Neural cell (in vitro differentiated cells): Measurements from ENCODE around the gene MRRF. TPM values are rescaled to one million over a fixed set of nuclear protein-coding genes. Genes with fewer than 3 reads are reported as not detected.

Experiments used
- H2AFZ ChIP-seq: fragments of 200-600, 300-800 bp; sonication (generic), shearing (Covaris generic); 2 replicates; pipeline ENCODE4 v1.6.0; 2014; ENCODE audit warnings: low read depth, mild to moderate bottlenecking, antibody characterized with exemption, low read length, moderate library complexity
- H3F3A ChIP-seq: fragments of 200-600 bp; shearing (Covaris generic); 2 replicates; pipeline ENCODE4 v1.6.1; 2016; ENCODE audit warnings: mild to moderate bottlenecking, moderate library complexity, mixed read lengths, antibody characterized with exemption, low read length; ENCODE audit not compliant: insufficient read depth, poor library complexity, severe bottlenecking
- H3K27ac ChIP-seq: fragments of 200-600, 300-800 bp; sonication (generic), shearing (Covaris generic); 2 replicates; pipeline ENCODE4 v1.5.1; 2014; ENCODE audit warnings: mild to moderate bottlenecking, low read length, moderate library complexity
- H3K27me3 ChIP-seq: fragments of 300-800, 200-600 bp; sonication (generic), shearing (Covaris generic); 2 replicates; pipeline ENCODE4 v1.6.0; 2014; ENCODE audit warnings: mild to moderate bottlenecking, low read depth, low read length, moderate library complexity; ENCODE audit not compliant: insufficient read depth
- H3K36me3 ChIP-seq: fragments of 300-800, 200-600 bp; sonication (generic), shearing (Covaris generic); 2 replicates; pipeline ENCODE4 v1.5.1; 2014; ENCODE audit warnings: mild to moderate bottlenecking, antibody characterized with exemption, low read length, moderate library complexity; ENCODE audit not compliant: insufficient read depth
- H3K4me2 ChIP-seq: fragments of 300-800, 200-600 bp; sonication (generic), shearing (Covaris generic); 2 replicates; pipeline ENCODE4 v1.6.0; 2014; ENCODE audit warnings: mild to moderate bottlenecking, low read length
- H3K4me3 ChIP-seq: fragments of 300-800, 200-600 bp; sonication (generic), shearing (Covaris generic); 2 replicates; pipeline ENCODE4 v1.5.1; 2014; ENCODE audit warnings: mild to moderate bottlenecking, low read length, moderate library complexity
- H3K79me2 ChIP-seq: fragments of 200-600 bp; shearing (Covaris generic); replicated peaks from 2 replicates; pipeline ENCODE4 v1.6.0; 2014; ENCODE audit warnings: mild to moderate bottlenecking, low read length, moderate library complexity; ENCODE audit not compliant: insufficient read depth
- H3K9ac ChIP-seq: fragments of 300-800, 200-600 bp; sonication (generic), shearing (Covaris generic); 2 replicates; pipeline ENCODE4 v1.6.1; 2016; ENCODE audit warnings: mild to moderate bottlenecking, low read length, mixed read lengths
- H3K9me2 ChIP-seq: fragments of 200-600 bp; shearing (Covaris generic); 2 replicates; pipeline ENCODE4 v1.6.1; 2016; ENCODE audit warnings: mild to moderate bottlenecking, low read length, mixed read lengths; ENCODE audit not compliant: insufficient read depth
- H3K9me3 ChIP-seq: fragments of 200-600, 300-800 bp; sonication (generic), shearing (Covaris generic); 2 replicates; pipeline ENCODE4 v1.6.1; 2016; ENCODE audit warnings: mild to moderate bottlenecking, mixed run types, low read length, moderate library complexity, mixed read lengths
- H4K20me1 ChIP-seq: fragments of 200-600 bp; shearing (Covaris generic); 2 replicates; pipeline ENCODE4 v1.6.1; 2016; ENCODE audit warnings: mild to moderate bottlenecking, mixed run types; ENCODE audit not compliant: insufficient read depth
- EP300 ChIP-seq: fragments of 450-650 bp; conservative IDR thresholded peaks from 2 replicates; pipeline ENCODE4 v1.6.1; 2014; ENCODE audit warnings: antibody characterized with exemption, mild to moderate bottlenecking, moderate library complexity; ENCODE audit not compliant: poor library complexity, severe bottlenecking
- EZH2 ChIP-seq: fragments of 200-600, 300-800 bp; shearing (Covaris generic), sonication (generic); IDR thresholded peaks from 2 replicates; pipeline ENCODE4 v1.6.1; 2014; ENCODE audit warnings: antibody characterized with exemption, low read length, borderline replicate concordance, mild to moderate bottlenecking; ENCODE audit not compliant: insufficient read depth, poor library complexity, severe bottlenecking
- MXI1 ChIP-seq: fragments of 450-650 bp; conservative IDR thresholded peaks from 2 replicates; pipeline ENCODE4 v1.6.1; 2014; ENCODE audit warnings: antibody characterized with exemption, mild to moderate bottlenecking; ENCODE audit not compliant: poor library complexity, severe bottlenecking
- POLR2AphosphoS5 ChIP-seq: IDR thresholded peaks from 2 replicates; pipeline ENCODE4 v1.6.1; 2012
- RAD21 ChIP-seq: fragments of 450-650 bp; conservative IDR thresholded peaks from 2 replicates; pipeline ENCODE4 v1.6.1; 2014; ENCODE audit warnings: antibody characterized with exemption, mild to moderate bottlenecking, moderate library complexity
- SMC3 ChIP-seq: fragments of 450-650 bp; conservative IDR thresholded peaks from 2 replicates; pipeline ENCODE4 v1.6.1; 2014; ENCODE audit warnings: antibody characterized with exemption, mild to moderate bottlenecking, moderate library complexity; ENCODE audit not compliant: poor library complexity
- TAF1 ChIP-seq: IDR thresholded peaks from 2 replicates; pipeline ENCODE4 v1.6.1; 2012; ENCODE audit warnings: low read depth
- polyA plus RNA-seq: library from polyadenylated mRNA; depleted of rRNA; stranded (reverse); fragments of >200 nt; gene quantifications from 2 replicates; pipeline ENCODE4 v1.2.3, GENCODE V29; 2014
- TF ChIP-seq, protein P1 (sequence below): IDR thresholded peaks from 2 replicates; pipeline ENCODE4 v1.6.1; 2012; ENCODE audit warnings: borderline replicate concordance
- TF ChIP-seq, protein P2 (sequence below): fragments of 450-650 bp; IDR thresholded peaks from 2 replicates; pipeline ENCODE4 v1.5.1; 2014; ENCODE audit warnings: antibody characterized with exemption, mild to moderate bottlenecking, moderate library complexity; ENCODE audit not compliant: poor library complexity, severe bottlenecking

The MRRF gene
- polyA plus RNA-seq, 1 donor from 2014 or later = 40.7 TPM

DNA sequence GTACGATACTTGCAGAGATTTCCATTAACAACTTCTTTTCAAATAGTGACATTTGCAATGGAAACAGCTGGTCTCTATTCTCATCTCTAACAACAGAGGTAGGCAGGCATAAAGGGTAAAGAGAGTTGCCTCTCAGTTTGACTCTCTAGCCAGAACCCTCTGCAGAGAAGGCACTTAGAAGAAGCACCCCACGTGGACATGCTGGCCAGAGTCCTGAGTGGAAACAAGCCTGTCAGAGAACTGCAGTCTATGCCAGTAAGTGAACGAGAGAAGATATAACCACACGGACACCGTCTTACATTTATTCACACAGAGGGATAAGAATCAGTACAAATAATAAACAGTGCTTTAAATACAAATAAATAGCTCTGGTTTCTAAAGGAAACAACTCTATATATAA lies 25.0 kb upstream of the MRRF start:
- no peaks in the 10 kb centered on the region for H3F3A ChIP-seq
- H3K79me2 ChIP-seq = no peaks in the 10 kb centered on the region
- H3K9ac ChIP-seq = no peak overlapping the region
- H3K27ac ChIP-seq = no peak overlapping the region
- no peak overlapping the region for H2AFZ ChIP-seq
- H3K4me2 ChIP-seq = no peak overlapping the region
- no peaks in the 10 kb centered on the region for H3K9me2 ChIP-seq
- H3K36me3 ChIP-seq = peaks cover 2% of the 10 kb centered on the region
- no peaks in the 10 kb centered on the region for H4K20me1 ChIP-seq
- H3K27me3 ChIP-seq = no peaks in the 10 kb centered on the region
- TF ChIP-seq, protein P1, sequence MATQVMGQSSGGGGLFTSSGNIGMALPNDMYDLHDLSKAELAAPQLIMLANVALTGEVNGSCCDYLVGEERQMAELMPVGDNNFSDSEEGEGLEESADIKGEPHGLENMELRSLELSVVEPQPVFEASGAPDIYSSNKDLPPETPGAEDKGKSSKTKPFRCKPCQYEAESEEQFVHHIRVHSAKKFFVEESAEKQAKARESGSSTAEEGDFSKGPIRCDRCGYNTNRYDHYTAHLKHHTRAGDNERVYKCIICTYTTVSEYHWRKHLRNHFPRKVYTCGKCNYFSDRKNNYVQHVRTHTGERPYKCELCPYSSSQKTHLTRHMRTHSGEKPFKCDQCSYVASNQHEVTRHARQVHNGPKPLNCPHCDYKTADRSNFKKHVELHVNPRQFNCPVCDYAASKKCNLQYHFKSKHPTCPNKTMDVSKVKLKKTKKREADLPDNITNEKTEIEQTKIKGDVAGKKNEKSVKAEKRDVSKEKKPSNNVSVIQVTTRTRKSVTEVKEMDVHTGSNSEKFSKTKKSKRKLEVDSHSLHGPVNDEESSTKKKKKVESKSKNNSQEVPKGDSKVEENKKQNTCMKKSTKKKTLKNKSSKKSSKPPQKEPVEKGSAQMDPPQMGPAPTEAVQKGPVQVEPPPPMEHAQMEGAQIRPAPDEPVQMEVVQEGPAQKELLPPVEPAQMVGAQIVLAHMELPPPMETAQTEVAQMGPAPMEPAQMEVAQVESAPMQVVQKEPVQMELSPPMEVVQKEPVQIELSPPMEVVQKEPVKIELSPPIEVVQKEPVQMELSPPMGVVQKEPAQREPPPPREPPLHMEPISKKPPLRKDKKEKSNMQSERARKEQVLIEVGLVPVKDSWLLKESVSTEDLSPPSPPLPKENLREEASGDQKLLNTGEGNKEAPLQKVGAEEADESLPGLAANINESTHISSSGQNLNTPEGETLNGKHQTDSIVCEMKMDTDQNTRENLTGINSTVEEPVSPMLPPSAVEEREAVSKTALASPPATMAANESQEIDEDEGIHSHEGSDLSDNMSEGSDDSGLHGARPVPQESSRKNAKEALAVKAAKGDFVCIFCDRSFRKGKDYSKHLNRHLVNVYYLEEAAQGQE = no peak
- TF ChIP-seq, protein P2, sequence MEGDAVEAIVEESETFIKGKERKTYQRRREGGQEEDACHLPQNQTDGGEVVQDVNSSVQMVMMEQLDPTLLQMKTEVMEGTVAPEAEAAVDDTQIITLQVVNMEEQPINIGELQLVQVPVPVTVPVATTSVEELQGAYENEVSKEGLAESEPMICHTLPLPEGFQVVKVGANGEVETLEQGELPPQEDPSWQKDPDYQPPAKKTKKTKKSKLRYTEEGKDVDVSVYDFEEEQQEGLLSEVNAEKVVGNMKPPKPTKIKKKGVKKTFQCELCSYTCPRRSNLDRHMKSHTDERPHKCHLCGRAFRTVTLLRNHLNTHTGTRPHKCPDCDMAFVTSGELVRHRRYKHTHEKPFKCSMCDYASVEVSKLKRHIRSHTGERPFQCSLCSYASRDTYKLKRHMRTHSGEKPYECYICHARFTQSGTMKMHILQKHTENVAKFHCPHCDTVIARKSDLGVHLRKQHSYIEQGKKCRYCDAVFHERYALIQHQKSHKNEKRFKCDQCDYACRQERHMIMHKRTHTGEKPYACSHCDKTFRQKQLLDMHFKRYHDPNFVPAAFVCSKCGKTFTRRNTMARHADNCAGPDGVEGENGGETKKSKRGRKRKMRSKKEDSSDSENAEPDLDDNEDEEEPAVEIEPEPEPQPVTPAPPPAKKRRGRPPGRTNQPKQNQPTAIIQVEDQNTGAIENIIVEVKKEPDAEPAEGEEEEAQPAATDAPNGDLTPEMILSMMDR = no peak
- TF ChIP-seq MXI1 (no peak), TAF1 (no peak), EP300 (no peak)
- H3K4me3 ChIP-seq = no peak overlapping the region
- no peaks in the 10 kb centered on the region for H3K9me3 ChIP-seq

DNA sequence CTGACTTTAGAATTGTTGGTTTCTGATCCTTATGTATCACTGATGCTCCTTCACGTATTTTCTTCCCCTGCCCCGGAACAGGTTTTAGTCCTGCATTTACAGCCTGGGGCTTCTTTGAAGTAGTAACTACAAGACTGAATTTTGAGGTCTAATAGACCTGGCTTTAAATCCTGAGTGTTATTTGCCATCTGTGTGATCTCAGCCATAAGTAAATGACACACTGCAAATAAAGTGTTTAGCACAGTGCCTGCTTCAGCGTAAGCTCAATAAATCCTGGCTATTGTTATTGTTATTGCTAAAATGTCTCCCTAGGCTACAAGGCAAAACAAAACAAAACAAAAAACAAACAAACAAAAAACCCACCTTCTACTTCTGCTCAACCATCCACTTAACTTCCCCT lies 20.3 kb upstream of the MRRF start:
- Histone ChIP-seq H3F3A (no peaks in the 10 kb centered on the region), H3K4me2 (no peak overlapping the region), H3K9ac (no peak overlapping the region), H3K9me2 (no peaks in the 10 kb centered on the region), H3K27ac (no peak overlapping the region), H4K20me1 (no peaks in the 10 kb centered on the region), H3K36me3 (peaks cover 3% of the 10 kb centered on the region), H3K4me3 (no peak overlapping the region), H3K27me3 (no peaks in the 10 kb centered on the region), H3K9me3 (no peaks in the 10 kb centered on the region), H3K79me2 (no peaks in the 10 kb centered on the region), H2AFZ (no peak overlapping the region)
- TF ChIP-seq SMC3 (no peak), TAF1 (no peak), EZH2 (no peak), POLR2AphosphoS5 (no peak), RAD21 (no peak), MXI1 (no peak), EP300 (no peak)
- TF ChIP-seq, protein P1 = no peak
- TF ChIP-seq, protein P2 = no peak
